A549 (cell line): ENCODE data around the gene CDIP1. TPM values are rescaled to one million over a fixed set of nuclear protein-coding genes. Genes with fewer than 3 reads are reported as not detected.

Experiments used
- ATAC-seq, 2 experiments: fragments of 200-7000 bp in 1 of 2; fragments of >200 bp in 1 of 2; cut with Nextera tagmentation in 1 of 2; cut with Tn5 transposase in 1 of 2; 3 replicates each; pipeline versions ENCODE4 v1.8.0 to v1.9.1; 2018 to 2020; ENCODE audit warnings: mild to moderate bottlenecking in 1 of 2, moderate library complexity in 1 of 2
- CTCF ChIA-PET: fragments of 300-600 bp; sonication (Branson Sonifier 250); formaldehyde crosslinking; extraction: SDS; loops from one replicate; lab custom pipeline; 2021; ENCODE audit warnings: antibody characterized with exemption, inconsistent platforms; lab: Yijun Ruan, JAX
- POLR2A ChIA-PET: fragments of 350-600 bp; formaldehyde crosslinking; extraction: SDS; loops from one replicate; lab custom pipeline; 2021; ENCODE audit warnings: antibody characterized with exemption, inconsistent platforms; lab: Yijun Ruan, JAX
- DNase-seq, 2 experiments: peaks; one replicate each; pipeline versions ENCODE4 v3.0.0 to v3.0.0-alpha.2; 2011 to 2016; ENCODE audit warnings: low read depth in 1 of 2, low spot score in 1 of 2
- FAIRE-seq: peaks from 2 replicates; lab custom pipeline; 2011; peaks lifted over from hg19 to GRCh38; lab: Jason Lieb, UNC
- H3K27ac ChIP-seq, 2 experiments: fragments of >200 bp; sonication (Bioruptor Twin); formaldehyde crosslinking; 3 replicates each; pipeline ENCODE4 v1.5.1; 2016 to 2017
- H3K4me1 ChIP-seq: fragments of >200 bp; sonication (Bioruptor Twin); formaldehyde crosslinking; 3 replicates; pipeline ENCODE4 v1.6.1; 2016
- H3K4me2 ChIP-seq: fragments of >200 bp; sonication (Bioruptor Twin); formaldehyde crosslinking; 3 replicates; pipeline ENCODE4 v1.6.1; 2016
- H3K4me3 ChIP-seq: fragments of >200 bp; sonication (Bioruptor Twin); formaldehyde crosslinking; 3 replicates; pipeline ENCODE4 v1.5.1; 2016
- H3K9me3 ChIP-seq: fragments of >200 bp; sonication (Bioruptor Twin); formaldehyde crosslinking; 3 replicates; pipeline ENCODE4 v1.6.1; 2016
- CBX2 ChIP-seq: fragments of 200-600 bp; sonication (generic); IDR thresholded peaks from 2 replicates; pipeline ENCODE4 v1.6.1; 2016; ENCODE audit warnings: low read depth, mild to moderate bottlenecking, borderline replicate concordance
- CBX8 ChIP-seq: fragments of 200-600 bp; sonication (generic); IDR thresholded peaks from 2 replicates; pipeline ENCODE4 v1.6.1; 2016
- CEBPB ChIP-seq, 2 experiments: fragments of >200 bp in 1 of 2; sonication (Bioruptor Twin) in 1 of 2; formaldehyde crosslinking in 1 of 2; IDR thresholded peaks; 2 replicates each; pipeline ENCODE4 v1.6.1; 2012 to 2016
- CHD4 ChIP-seq: fragments of 200-600 bp; sonication (generic); IDR thresholded peaks from 2 replicates; pipeline ENCODE4 v1.6.1; 2016; ENCODE audit warnings: antibody characterized with exemption, mild to moderate bottlenecking, borderline replicate concordance
- FOSB ChIP-seq: fragments of 250-450 bp; sonication (Bioruptor Pico); IDR thresholded peaks from 2 replicates; pipeline ENCODE4 v1.5.0; 2020; ENCODE audit warnings: mild to moderate bottlenecking, moderate library complexity
- HOXB5 ChIP-seq: fragments of 250-450 bp; sonication (Bioruptor Pico); IDR thresholded peaks from 2 replicates; pipeline ENCODE4 v1.5.0; 2020; ENCODE audit warnings: mild to moderate bottlenecking, moderate library complexity
- JUN ChIP-seq, 2 experiments: fragments of >200 bp; sonication (Bioruptor Twin); formaldehyde crosslinking; IDR thresholded peaks; 2 replicates in 1 of 2; 3 replicates in 1 of 2; pipeline ENCODE4 v1.6.1; 2016 to 2017
- KDM5A ChIP-seq: fragments of 200-600 bp; sonication (generic); IDR thresholded peaks from 2 replicates; pipeline ENCODE4 v1.6.1; 2016; ENCODE audit warnings: antibody characterized with exemption, mild to moderate bottlenecking
- MAFK ChIP-seq: fragments of 450-650 bp; IDR thresholded peaks from 2 replicates; pipeline ENCODE4 v1.6.1; 2014; ENCODE audit not compliant: partially characterized antibody
- MAZ ChIP-seq: fragments of 150-350 bp; IDR thresholded peaks from 2 replicates; pipeline ENCODE4 v1.6.1; 2014; ENCODE audit warnings: antibody characterized with exemption, low read depth, low read length, borderline replicate concordance
- MYC ChIP-seq: IDR thresholded peaks from 2 replicates; pipeline ENCODE4 v1.6.1; 2012; ENCODE audit warnings: mild to moderate bottlenecking, inconsistent platforms, low read length, improper control_type of control experiment, borderline replicate concordance
- NR3C1 ChIP-seq: fragments of >200 bp; sonication (Bioruptor Twin); formaldehyde crosslinking; IDR thresholded peaks from 3 replicates; pipeline ENCODE4 v1.6.1; 2017
- POLR2AphosphoS2 ChIP-seq: conservative IDR thresholded peaks from 2 replicates; pipeline ENCODE4 v1.6.1; 2012; ENCODE audit warnings: low read length, improper control_type of control experiment, inconsistent platforms
- RCOR1 ChIP-seq: fragments of 150-350 bp; IDR thresholded peaks from 2 replicates; pipeline ENCODE4 v1.6.1; 2014; ENCODE audit warnings: antibody characterized with exemption, low read length, low read depth
- SREBF2 ChIP-seq: fragments of 450-650 bp; IDR thresholded peaks from 2 replicates; pipeline ENCODE4 v1.6.1; 2014; ENCODE audit warnings: mild to moderate bottlenecking, moderate library complexity
- ZC3H11A ChIP-seq: fragments of 450-650 bp; IDR thresholded peaks from 2 replicates; pipeline ENCODE4 v1.6.1; 2014; ENCODE audit warnings: antibody characterized with exemption, mild to moderate bottlenecking
- ZFP36 ChIP-seq: fragments of 450-650 bp; IDR thresholded peaks from 2 replicates; pipeline ENCODE4 v1.6.1; 2014; ENCODE audit warnings: borderline replicate concordance; ENCODE audit not compliant: partially characterized antibody
- WGBS: methylation state at CpG from one replicate; pipeline ENCODE4 v1.1.6; 2017; ENCODE audit errors: missing lambda C conversion rate; 5-methylcytosine and 5-hydroxymethylcytosine counted together
- polyA plus RNA-seq, 4 experiments: library from polyadenylated mRNA; depleted of rRNA in 3 of 4; stranded (reverse); fragments of >200 nt; fragmentation: RNase III in 1 of 4; extraction: RNeasy Plus Mini Kit Qiagen cat#74134 plus additional on column Dnase treatment in 1 of 4; gene quantifications; 2 replicates in 3 of 4; 3 replicates in 1 of 4; pipeline ENCODE4 v1.2.3, GENCODE V29; 2011 to 2017
- TF ChIP-seq, protein P1 (sequence below): fragments of >200 bp; sonication (Bioruptor Twin); formaldehyde crosslinking; IDR thresholded peaks from 3 replicates; pipeline ENCODE4 v1.6.1; 2016
- TF ChIP-seq, protein P2 (sequence below): IDR thresholded peaks from 2 replicates; pipeline ENCODE4 v1.6.1; 2012
- TF ChIP-seq, protein P3 (sequence below): fragments of 200-600 bp; sonication (generic); IDR thresholded peaks from 2 replicates; pipeline ENCODE4 v1.6.1; 2016; ENCODE audit warnings: antibody characterized with exemption, mild to moderate bottlenecking, moderate library complexity
- TF ChIP-seq, protein P4 (sequence below): fragments of >200 bp; sonication (Bioruptor Twin); formaldehyde crosslinking; IDR thresholded peaks from 3 replicates; pipeline ENCODE4 v1.5.1; 2016

CDIP1 gene
- polyA plus RNA-seq, 2 of the 4 experiments (the other 2 are of a cell fraction) = 3.7 to 8.4 TPM

DNA sequence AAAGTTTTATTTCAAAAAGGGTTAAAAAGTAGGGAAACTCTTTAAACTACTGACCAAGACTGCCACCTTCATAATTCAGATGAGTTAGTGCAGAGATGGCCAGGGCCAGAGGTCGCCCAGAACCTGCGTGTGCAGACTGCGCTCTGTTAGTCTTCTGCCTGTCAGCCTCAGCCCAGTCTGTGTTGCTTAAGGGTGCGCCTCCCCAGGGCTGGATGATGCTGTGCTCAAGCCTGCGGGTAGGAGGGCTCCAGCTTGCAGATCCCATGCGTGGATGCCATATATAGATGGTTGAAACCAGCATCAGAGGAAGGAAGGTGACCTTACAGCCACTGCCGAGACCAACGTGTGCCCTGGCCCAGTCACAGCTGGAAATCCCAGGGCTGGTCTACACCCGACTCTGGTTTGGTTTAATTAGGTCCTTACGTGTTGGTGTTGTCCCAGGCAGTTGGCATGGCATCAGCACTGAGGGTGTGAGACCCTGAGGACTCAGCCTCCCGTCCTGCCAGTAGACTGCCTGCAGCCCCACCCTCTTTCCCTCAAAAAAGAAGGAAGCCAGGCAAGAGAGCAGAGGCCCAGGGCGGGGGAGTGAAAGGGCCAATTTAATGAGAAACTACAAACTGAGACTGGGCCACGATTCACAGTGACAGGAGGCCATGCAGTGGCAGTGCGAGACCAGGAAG lies 27.7 kb downstream of the CDIP1 start (continued):
- TF ChIP-seq ZC3H11A = no peak
- TF ChIP-seq FOSB (CRISPR knock-in tag) = no peak
- TF ChIP-seq NR3C1 = no peak
- TF ChIP-seq, protein P1, sequence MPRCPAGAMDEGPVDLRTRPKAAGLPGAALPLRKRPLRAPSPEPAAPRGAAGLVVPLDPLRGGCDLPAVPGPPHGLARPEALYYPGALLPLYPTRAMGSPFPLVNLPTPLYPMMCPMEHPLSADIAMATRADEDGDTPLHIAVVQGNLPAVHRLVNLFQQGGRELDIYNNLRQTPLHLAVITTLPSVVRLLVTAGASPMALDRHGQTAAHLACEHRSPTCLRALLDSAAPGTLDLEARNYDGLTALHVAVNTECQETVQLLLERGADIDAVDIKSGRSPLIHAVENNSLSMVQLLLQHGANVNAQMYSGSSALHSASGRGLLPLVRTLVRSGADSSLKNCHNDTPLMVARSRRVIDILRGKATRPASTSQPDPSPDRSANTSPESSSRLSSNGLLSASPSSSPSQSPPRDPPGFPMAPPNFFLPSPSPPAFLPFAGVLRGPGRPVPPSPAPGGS = no peak
- no peak for TF ChIP-seq CHD4
- TF ChIP-seq CEBPB (IDR thresholded peaks at IDR 0.05) = no peak
- TF ChIP-seq, protein P2, sequence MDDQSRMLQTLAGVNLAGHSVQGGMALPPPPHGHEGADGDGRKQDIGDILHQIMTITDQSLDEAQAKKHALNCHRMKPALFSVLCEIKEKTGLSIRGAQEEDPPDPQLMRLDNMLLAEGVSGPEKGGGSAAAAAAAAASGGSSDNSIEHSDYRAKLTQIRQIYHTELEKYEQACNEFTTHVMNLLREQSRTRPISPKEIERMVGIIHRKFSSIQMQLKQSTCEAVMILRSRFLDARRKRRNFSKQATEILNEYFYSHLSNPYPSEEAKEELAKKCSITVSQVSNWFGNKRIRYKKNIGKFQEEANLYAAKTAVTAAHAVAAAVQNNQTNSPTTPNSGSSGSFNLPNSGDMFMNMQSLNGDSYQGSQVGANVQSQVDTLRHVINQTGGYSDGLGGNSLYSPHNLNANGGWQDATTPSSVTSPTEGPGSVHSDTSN = no peak

DNA sequence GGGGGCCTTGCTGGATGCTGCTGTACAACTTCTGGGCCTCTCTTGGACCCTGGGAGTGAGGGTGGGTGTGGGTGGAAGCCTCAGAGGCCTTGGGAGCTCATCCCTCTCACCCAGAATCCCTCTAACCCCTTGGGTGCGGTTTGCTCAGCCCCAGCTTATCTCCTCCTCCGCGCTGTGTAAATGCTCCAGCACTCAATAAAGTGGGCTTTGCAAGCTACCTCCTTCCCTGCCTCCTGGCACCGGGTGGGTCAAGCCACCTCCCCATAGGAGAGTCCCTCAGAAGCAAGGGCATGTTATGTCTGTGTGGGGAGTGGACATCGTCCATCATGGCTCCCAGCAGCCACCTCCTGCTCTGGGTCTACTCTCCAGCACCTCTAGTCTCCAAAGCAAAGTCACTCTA lies 28.4 kb downstream of the CDIP1 start:
- H3K4me3 ChIP-seq = no peak overlapping the region
- TF ChIP-seq POLR2AphosphoS2 = no peak
- TF ChIP-seq, protein P3, sequence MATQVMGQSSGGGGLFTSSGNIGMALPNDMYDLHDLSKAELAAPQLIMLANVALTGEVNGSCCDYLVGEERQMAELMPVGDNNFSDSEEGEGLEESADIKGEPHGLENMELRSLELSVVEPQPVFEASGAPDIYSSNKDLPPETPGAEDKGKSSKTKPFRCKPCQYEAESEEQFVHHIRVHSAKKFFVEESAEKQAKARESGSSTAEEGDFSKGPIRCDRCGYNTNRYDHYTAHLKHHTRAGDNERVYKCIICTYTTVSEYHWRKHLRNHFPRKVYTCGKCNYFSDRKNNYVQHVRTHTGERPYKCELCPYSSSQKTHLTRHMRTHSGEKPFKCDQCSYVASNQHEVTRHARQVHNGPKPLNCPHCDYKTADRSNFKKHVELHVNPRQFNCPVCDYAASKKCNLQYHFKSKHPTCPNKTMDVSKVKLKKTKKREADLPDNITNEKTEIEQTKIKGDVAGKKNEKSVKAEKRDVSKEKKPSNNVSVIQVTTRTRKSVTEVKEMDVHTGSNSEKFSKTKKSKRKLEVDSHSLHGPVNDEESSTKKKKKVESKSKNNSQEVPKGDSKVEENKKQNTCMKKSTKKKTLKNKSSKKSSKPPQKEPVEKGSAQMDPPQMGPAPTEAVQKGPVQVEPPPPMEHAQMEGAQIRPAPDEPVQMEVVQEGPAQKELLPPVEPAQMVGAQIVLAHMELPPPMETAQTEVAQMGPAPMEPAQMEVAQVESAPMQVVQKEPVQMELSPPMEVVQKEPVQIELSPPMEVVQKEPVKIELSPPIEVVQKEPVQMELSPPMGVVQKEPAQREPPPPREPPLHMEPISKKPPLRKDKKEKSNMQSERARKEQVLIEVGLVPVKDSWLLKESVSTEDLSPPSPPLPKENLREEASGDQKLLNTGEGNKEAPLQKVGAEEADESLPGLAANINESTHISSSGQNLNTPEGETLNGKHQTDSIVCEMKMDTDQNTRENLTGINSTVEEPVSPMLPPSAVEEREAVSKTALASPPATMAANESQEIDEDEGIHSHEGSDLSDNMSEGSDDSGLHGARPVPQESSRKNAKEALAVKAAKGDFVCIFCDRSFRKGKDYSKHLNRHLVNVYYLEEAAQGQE = no peak
- TF ChIP-seq CBX2 = no peak
- TF ChIP-seq CBX8 = no peak
- TF ChIP-seq, protein P4, sequence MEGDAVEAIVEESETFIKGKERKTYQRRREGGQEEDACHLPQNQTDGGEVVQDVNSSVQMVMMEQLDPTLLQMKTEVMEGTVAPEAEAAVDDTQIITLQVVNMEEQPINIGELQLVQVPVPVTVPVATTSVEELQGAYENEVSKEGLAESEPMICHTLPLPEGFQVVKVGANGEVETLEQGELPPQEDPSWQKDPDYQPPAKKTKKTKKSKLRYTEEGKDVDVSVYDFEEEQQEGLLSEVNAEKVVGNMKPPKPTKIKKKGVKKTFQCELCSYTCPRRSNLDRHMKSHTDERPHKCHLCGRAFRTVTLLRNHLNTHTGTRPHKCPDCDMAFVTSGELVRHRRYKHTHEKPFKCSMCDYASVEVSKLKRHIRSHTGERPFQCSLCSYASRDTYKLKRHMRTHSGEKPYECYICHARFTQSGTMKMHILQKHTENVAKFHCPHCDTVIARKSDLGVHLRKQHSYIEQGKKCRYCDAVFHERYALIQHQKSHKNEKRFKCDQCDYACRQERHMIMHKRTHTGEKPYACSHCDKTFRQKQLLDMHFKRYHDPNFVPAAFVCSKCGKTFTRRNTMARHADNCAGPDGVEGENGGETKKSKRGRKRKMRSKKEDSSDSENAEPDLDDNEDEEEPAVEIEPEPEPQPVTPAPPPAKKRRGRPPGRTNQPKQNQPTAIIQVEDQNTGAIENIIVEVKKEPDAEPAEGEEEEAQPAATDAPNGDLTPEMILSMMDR = no peak
- TF ChIP-seq MYC = no peak
- TF ChIP-seq, all 56 proteins: peak for 0
- 72% methylated on average over 5 of the region's 5 CpGs for whole genome bisulfite sequencing
- ChIA-PET POLR2A (no interaction called here), CTCF (interaction anchor here (0.6 to 18.0 kb wide), 9 partner anchors 10 to 446 kb away, joined by 3 to 301 read pairs (median 4); partner anchors contain the start of genes CDIP1, MGRN1 and NMRAL1)
- no peak for FAIRE-seq
- Histone ChIP-seq H3K9me3 (no peaks in the 10 kb centered on the region), H3K27ac (no peak overlapping the region), H3K4me2 (no peak overlapping the region), H3K4me1 (no peaks in the 10 kb centered on the region)
- ATAC-seq = no peak
- no peak for DNase-seq

DNA sequence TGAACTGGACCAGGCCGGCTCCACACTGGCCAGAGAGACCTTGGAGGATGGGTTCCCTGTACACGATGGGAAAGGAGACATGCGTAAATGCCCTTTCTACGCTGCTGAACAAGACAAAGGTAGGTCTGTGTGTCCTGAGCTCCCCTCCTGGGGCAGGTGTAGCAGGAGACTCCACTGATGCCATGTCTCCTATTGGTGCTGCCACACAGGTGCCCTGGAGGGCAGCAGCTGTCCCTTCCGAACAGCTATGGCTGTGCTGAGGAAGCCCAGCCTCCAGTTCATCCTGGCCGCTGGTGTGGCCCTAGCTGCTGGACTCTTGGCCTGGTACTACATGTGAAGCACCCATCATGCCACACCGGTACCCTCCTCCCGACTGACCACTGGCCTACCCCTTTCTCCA lies 29.2 kb downstream of the CDIP1 start:
- CTCF ChIA-PET = interaction anchor here (0.8 to 18.0 kb wide), 8 partner anchors 10 to 447 kb away, joined by 3 to 301 read pairs (median 18); partner anchors contain the start of genes CDIP1 and MGRN1
- DNase-seq (no peak), ATAC-seq (no peak), FAIRE-seq (no peak)
- H3K27ac ChIP-seq = no peak overlapping the region
- H3K4me3 ChIP-seq = no peak overlapping the region
- POLR2A ChIA-PET = no interaction called here
- no peaks in the 10 kb centered on the region for H3K9me3 ChIP-seq
- no peaks in the 10 kb centered on the region for H3K4me1 ChIP-seq
- H3K4me2 ChIP-seq = no peak overlapping the region
- WGBS = 93% methylated on average over 8 of the region's 8 CpGs
- TF ChIP-seq JUN (IDR thresholded peaks at IDR 0.05) (no peak), CBX8 (no peak), CEBPB (IDR thresholded peaks at IDR 0.05) (no peak), ZFP36 (no peak), RCOR1 (no peak), KDM5A (no peak), MAZ (no peak), MAFK (no peak), CHD4 (no peak), HOXB5 (CRISPR knock-in tag) (no peak), SREBF2 (no peak)
